Measurements from ENCODE around the gene DMKN. TPM values are rescaled to one million over a fixed set of nuclear protein-coding genes. Genes with fewer than 3 reads are reported as not detected.

The DMKN gene
- total and polyA plus RNA-seq, 2 donors (not counting 1 experiment from before 2014, with no cell fraction given) = 2.8 to 14.2 TPM

DNA sequence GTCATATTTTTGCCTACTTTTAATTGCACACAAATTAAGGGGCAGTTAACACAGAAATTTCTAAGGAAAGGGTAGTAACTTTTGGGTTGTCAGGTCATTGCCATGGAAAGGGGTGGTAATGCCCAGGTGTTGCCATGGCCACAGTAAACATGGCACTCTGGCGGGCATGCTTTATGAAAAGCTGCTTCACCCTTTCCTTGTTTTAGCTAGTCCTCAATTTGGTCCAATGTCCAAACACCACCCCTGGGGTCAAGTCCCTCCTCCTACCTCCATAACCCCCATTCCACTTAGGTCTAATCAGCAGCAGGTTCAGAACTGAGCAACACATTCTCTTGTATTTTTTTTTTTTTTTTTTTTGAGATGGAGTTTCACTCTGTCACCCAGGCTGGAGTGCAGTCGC, 58.8 kb downstream of the DMKN start:
- Histone ChIP-seq H3K36me3 (ENCODE audit: control insufficient read depth, insufficient read depth, low read length) (no peaks in the 10 kb centered on the region), H3K4me3 (replicated peaks in 1 of 4; ENCODE audit: control extremely low read depth in 1 of 4, insufficient read depth in 1 of 4, low read depth in 3 of 4, low read length in 4 of 4) (no peak overlapping the region), H3K27ac (ENCODE audit: insufficient read depth, low read length) (no peak overlapping the region), H3K4me1 (ENCODE audit: control insufficient read depth, extremely low read depth, insufficient read depth, low read length) (no peaks in the 10 kb centered on the region), H2AFZ (ENCODE audit: low read length) (no peak overlapping the region), H3K9me3 (ENCODE audit: control insufficient read depth, insufficient read depth, low read depth, low read length) (no peaks in the 10 kb centered on the region), H3K79me2 (ENCODE audit: control insufficient read depth, insufficient read depth, low read length) (no peaks in the 10 kb centered on the region), H3K27me3 (ENCODE audit: control insufficient read depth, insufficient read depth, low read length) (peaks cover 3% of the 10 kb centered on the region), H3K4me2 (ENCODE audit: extremely low read depth, insufficient read depth, low read length) (no peak overlapping the region), H4K20me1 (ENCODE audit: control insufficient read depth, extremely low read depth, insufficient read depth, low read length) (no peaks in the 10 kb centered on the region), H3K9ac (ENCODE audit: insufficient read depth, low read length) (no peak overlapping the region)
- no peak for DNase-seq (ENCODE audit: low read depth in 2 of 2)
- TF ChIP-seq EZH2 (IDR thresholded peaks at IDR 0.05; ENCODE audit: low read length, missing control alignments) = no peak
- TF ChIP-seq, protein P1, sequence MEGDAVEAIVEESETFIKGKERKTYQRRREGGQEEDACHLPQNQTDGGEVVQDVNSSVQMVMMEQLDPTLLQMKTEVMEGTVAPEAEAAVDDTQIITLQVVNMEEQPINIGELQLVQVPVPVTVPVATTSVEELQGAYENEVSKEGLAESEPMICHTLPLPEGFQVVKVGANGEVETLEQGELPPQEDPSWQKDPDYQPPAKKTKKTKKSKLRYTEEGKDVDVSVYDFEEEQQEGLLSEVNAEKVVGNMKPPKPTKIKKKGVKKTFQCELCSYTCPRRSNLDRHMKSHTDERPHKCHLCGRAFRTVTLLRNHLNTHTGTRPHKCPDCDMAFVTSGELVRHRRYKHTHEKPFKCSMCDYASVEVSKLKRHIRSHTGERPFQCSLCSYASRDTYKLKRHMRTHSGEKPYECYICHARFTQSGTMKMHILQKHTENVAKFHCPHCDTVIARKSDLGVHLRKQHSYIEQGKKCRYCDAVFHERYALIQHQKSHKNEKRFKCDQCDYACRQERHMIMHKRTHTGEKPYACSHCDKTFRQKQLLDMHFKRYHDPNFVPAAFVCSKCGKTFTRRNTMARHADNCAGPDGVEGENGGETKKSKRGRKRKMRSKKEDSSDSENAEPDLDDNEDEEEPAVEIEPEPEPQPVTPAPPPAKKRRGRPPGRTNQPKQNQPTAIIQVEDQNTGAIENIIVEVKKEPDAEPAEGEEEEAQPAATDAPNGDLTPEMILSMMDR (conservative IDR thresholded peaks at IDR 0.05 in 1 of 2, IDR thresholded peaks at IDR 0.05 in 1 of 2; ENCODE audit: low read depth in 1 of 2, low read length in 2 of 2) = no peak

DNA sequence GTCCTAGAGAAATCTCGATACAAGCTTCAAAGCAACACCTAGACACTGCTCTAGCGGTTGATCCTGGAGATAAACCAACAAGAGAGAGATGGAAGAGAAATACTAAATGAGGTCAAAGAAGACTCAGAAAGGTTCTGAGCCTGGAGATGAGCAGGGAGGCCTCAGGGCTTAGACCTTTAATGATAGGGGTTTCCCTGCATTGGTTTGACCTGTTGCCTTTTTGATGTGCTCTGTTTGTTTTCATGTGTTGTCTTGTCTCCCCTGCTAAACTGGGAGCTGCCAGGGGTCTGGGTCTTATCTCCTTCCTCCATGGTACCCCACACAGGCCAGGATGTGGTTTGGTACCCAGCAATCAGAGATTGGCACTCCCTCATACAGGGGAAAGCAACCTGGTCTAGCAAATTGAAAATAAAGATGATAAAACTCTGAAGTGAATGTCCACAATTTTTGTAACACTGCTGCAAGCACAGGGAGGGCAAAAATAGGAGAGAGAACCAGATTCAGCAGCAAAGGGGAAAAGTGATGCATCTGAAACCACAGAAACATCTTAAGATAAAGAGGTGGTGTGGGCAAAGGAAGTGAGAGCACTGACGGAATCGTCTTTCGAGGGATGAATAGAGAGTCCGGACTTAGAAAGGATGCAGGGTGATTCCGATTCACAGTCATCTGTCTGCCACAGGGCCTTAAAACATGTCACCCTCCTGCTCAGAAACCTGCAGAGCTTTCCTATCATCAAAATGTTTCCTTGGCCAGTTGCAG, 61.9 kb downstream of the DMKN start:
- no peaks in the 10 kb centered on the region for H3K36me3 ChIP-seq (ENCODE audit: control insufficient read depth, insufficient read depth, low read length)
- DNase-seq (ENCODE audit: low read depth in 2 of 2) = no peak
- no peak for TF ChIP-seq EZH2 (IDR thresholded peaks at IDR 0.05; ENCODE audit: low read length, missing control alignments)
- TF ChIP-seq, protein P1 (conservative IDR thresholded peaks at IDR 0.05 in 1 of 2, IDR thresholded peaks at IDR 0.05 in 1 of 2; ENCODE audit: low read depth in 1 of 2, low read length in 2 of 2) = no peak
- no peak overlapping the region for H3K4me2 ChIP-seq (ENCODE audit: extremely low read depth, insufficient read depth, low read length)
- no peaks in the 10 kb centered on the region for H3K79me2 ChIP-seq (ENCODE audit: control insufficient read depth, insufficient read depth, low read length)
- H3K4me3 ChIP-seq (replicated peaks in 1 of 4; ENCODE audit: control extremely low read depth in 1 of 4, insufficient read depth in 1 of 4, low read depth in 3 of 4, low read length in 4 of 4) = no peak overlapping the region
- no peak overlapping the region for H2AFZ ChIP-seq (ENCODE audit: low read length)
- no peaks in the 10 kb centered on the region for H3K9me3 ChIP-seq (ENCODE audit: control insufficient read depth, insufficient read depth, low read depth, low read length)
- no peak overlapping the region for H3K27ac ChIP-seq (ENCODE audit: insufficient read depth, low read length)
- H3K9ac ChIP-seq (ENCODE audit: insufficient read depth, low read length) = no peak overlapping the region
- H3K27me3 ChIP-seq (ENCODE audit: control insufficient read depth, insufficient read depth, low read length) = peaks cover 5% of the 10 kb centered on the region
- no peaks in the 10 kb centered on the region for H4K20me1 ChIP-seq (ENCODE audit: control insufficient read depth, extremely low read depth, insufficient read depth, low read length)
- no peaks in the 10 kb centered on the region for H3K4me1 ChIP-seq (ENCODE audit: control insufficient read depth, extremely low read depth, insufficient read depth, low read length)

DNA sequence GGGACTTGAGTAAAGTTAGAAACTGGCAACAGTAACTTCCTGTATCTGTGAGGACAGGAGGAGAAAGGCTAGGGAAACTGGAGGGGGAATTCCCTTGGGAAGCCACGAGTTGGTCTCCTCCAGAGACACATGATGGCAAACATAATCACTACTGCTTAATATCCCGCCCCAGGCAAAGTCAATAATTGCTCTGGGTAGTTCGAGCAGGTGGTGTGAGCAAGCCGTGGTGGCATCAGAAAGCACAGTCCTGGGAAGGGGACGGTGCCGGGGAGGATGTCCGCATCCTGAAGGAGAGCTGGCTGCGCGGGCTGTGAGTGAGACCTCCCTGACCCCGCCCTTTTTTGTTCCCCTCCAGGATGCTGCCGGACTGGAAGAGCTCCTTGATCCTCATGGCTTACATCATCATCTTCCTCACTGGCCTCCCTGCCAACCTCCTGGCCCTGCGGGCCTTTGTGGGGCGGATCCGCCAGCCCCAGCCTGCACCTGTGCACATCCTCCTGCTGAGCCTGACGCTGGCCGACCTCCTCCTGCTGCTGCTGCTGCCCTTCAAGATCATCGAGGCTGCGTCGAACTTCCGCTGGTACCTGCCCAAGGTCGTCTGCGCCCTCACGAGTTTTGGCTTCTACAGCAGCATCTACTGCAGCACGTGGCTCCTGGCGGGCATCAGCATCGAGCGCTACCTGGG, 63.9 kb downstream of the DMKN start:
- TF ChIP-seq, protein P1 (conservative IDR thresholded peaks at IDR 0.05 in 1 of 2, IDR thresholded peaks at IDR 0.05 in 1 of 2; ENCODE audit: low read depth in 1 of 2, low read length in 2 of 2) = no peak
- no peak for TF ChIP-seq EZH2 (IDR thresholded peaks at IDR 0.05; ENCODE audit: low read length, missing control alignments)
- Histone ChIP-seq H3K4me1 (ENCODE audit: control insufficient read depth, extremely low read depth, insufficient read depth, low read length) (no peaks in the 10 kb centered on the region), H3K9ac (ENCODE audit: insufficient read depth, low read length) (no peak overlapping the region), H4K20me1 (ENCODE audit: control insufficient read depth, extremely low read depth, insufficient read depth, low read length) (no peaks in the 10 kb centered on the region), H3K4me2 (ENCODE audit: extremely low read depth, insufficient read depth, low read length) (no peak overlapping the region), H3K36me3 (ENCODE audit: control insufficient read depth, insufficient read depth, low read length) (no peaks in the 10 kb centered on the region), H3K27ac (ENCODE audit: insufficient read depth, low read length) (no peak overlapping the region), H3K79me2 (ENCODE audit: control insufficient read depth, insufficient read depth, low read length) (no peaks in the 10 kb centered on the region), H3K27me3 (ENCODE audit: control insufficient read depth, insufficient read depth, low read length) (peaks cover 8% of the 10 kb centered on the region), H3K4me3 (replicated peaks in 1 of 4; ENCODE audit: control extremely low read depth in 1 of 4, insufficient read depth in 1 of 4, low read depth in 3 of 4, low read length in 4 of 4) (no peak overlapping the region), H3K9me3 (ENCODE audit: control insufficient read depth, insufficient read depth, low read depth, low read length) (no peaks in the 10 kb centered on the region), H2AFZ (ENCODE audit: low read length) (no peak overlapping the region)
- DNase-seq (ENCODE audit: low read depth in 2 of 2) = no peak
